GM10266 (cell line): ENCODE measurements around the gene LY6G5C.

Experiments used
- DNase-seq: peaks from one replicate; pipeline ENCODE4 v3.0.0; 2012; ENCODE audit errors: extremely low spot score
- CTCF ChIP-seq: IDR thresholded peaks from 2 replicates; pipeline ENCODE4 v1.5.1; 2012; ENCODE audit warnings: mild to moderate bottlenecking, low read depth; ENCODE audit not compliant: control insufficient read depth, insufficient read depth; ENCODE audit errors: missing control alignments

Gene LY6G5C

GRCh38 chr6:31645325-31645724 is 35.5 kb downstream of the LY6G5C start:
- no peak for TF ChIP-seq CTCF
- DNase-seq = no peak

GRCh38 chr6:31643818-31644454 is 36.9 kb downstream of the LY6G5C start:
- no peak for DNase-seq
- TF ChIP-seq CTCF = no peak

GRCh38 chr6:31642798-31643570 is 37.9 kb downstream of the LY6G5C start:
- TF ChIP-seq CTCF = no peak
- DNase-seq = no peak

- no peak for TF ChIP-seq CTCF
- no peak for DNase-seq
Measured at GRCh38 chr6:31641370-31641769, 39.5 kb downstream of the LY6G5C start.

GRCh38 chr6:31640612-31641011 is 40.3 kb downstream of the LY6G5C start:
- no peak for DNase-seq
- TF ChIP-seq CTCF = no peak

GRCh38 chr6:31639449-31639861 is 41.4 kb downstream of the LY6G5C start:
- DNase-seq = no peak
- no peak for TF ChIP-seq CTCF

- no peak for TF ChIP-seq CTCF
- no peak for DNase-seq
Measured at GRCh38 chr6:31639043-31639442, 41.8 kb downstream of the LY6G5C start.
